ENCODE measurements around the gene DUSP11.
"Not testable (repeated sequence)": the region's sequence is repeated elsewhere in the genome, so short reads cannot be mapped to it uniquely, and the experiment has no call there.

The DUSP11 gene

GRCh38 chr2:73821669-73822068 is 41.8 kb upstream of the DUSP11 start:
- H3K27ac ChIP-seq (ENCODE audit: low read depth, low read length), result no peak overlapping the region
- no peaks in the 10 kb centered on the region for H3K36me3 ChIP-seq (ENCODE audit: control insufficient read depth, insufficient read depth, low read length)
- no peaks in the 10 kb centered on the region for H3K4me1 ChIP-seq (ENCODE audit: control insufficient read depth, insufficient read depth, low read length)
- no peaks in the 10 kb centered on the region; the same call in 1 of the 2 replicates for H3K27me3 ChIP-seq (ENCODE audit: control insufficient read depth, insufficient read depth, low read length)
- no peak overlapping the region for H3K4me3 ChIP-seq (ENCODE audit: low read depth, low read length)
- H3K9me3 ChIP-seq (ENCODE audit: control insufficient read depth, insufficient read depth, low read depth, low read length), result no peaks in the 10 kb centered on the region
- no peak overlapping the region for H3K9ac ChIP-seq (ENCODE audit: low read length)

- Histone ChIP-seq H3K4me3 (ENCODE audit: low read depth, low read length) (no peak overlapping the region), H3K36me3 (ENCODE audit: control insufficient read depth, insufficient read depth, low read length) (no peaks in the 10 kb centered on the region), H3K4me1 (ENCODE audit: control insufficient read depth, insufficient read depth, low read length) (no peaks in the 10 kb centered on the region), H3K9me3 (ENCODE audit: control insufficient read depth, insufficient read depth, low read depth, low read length) (no peaks in the 10 kb centered on the region), H3K27ac (ENCODE audit: low read depth, low read length) (no peak overlapping the region), H3K9ac (ENCODE audit: low read length) (no peak overlapping the region), H3K27me3 (ENCODE audit: control insufficient read depth, insufficient read depth, low read length) (no peaks in the 10 kb centered on the region; the same call in 1 of the 2 replicates)
Measured at GRCh38 chr2:73821227-73821626, 41.3 kb upstream of the DUSP11 start.

DNA sequence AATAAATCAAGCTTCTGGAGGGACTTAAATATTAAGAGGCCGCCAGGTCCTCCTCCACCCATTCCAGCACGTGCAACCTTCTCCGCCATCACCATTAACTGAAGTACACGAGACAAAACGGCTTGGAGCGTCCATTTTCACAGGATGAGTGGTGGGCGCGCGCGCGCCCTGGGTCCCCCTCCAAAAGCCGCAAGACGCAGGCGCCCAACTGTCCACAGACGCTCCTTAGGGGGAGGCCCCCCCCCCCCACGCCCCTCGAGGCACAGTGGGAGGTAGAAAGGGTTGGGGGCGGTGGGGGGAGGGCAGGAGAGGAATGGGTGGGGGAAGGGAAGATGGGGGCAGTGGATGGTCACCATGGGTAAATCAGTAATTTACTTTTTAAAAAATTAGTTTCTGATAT is 38.4 kb upstream of the DUSP11 start:
- Histone ChIP-seq H3K9ac (ENCODE audit: low read length) (no peak overlapping the region), H3K4me1 (ENCODE audit: control insufficient read depth, insufficient read depth, low read length) (no peaks in the 10 kb centered on the region), H3K36me3 (ENCODE audit: control insufficient read depth, insufficient read depth, low read length) (no peaks in the 10 kb centered on the region), H3K27ac (ENCODE audit: low read depth, low read length) (no peak overlapping the region), H3K9me3 (ENCODE audit: control insufficient read depth, insufficient read depth, low read depth, low read length) (no peaks in the 10 kb centered on the region), H3K4me3 (ENCODE audit: low read depth, low read length) (no peak overlapping the region), H3K27me3 (ENCODE audit: control insufficient read depth, insufficient read depth, low read length) (peaks cover 19% of the 10 kb centered on the region)

- H3K4me1 ChIP-seq (ENCODE audit: control insufficient read depth, insufficient read depth, low read length), result no peaks in the 10 kb centered on the region
- H3K4me3 ChIP-seq (ENCODE audit: low read depth, low read length), result no peak overlapping the region
- peaks cover 24% of the 10 kb centered on the region for H3K27me3 ChIP-seq (ENCODE audit: control insufficient read depth, insufficient read depth, low read length)
- H3K27ac ChIP-seq (ENCODE audit: low read depth, low read length), result no peak overlapping the region
- H3K36me3 ChIP-seq (ENCODE audit: control insufficient read depth, insufficient read depth, low read length), result no peaks in the 10 kb centered on the region
- no peaks in the 10 kb centered on the region for H3K9me3 ChIP-seq (ENCODE audit: control insufficient read depth, insufficient read depth, low read depth, low read length)
- no peak overlapping the region for H3K9ac ChIP-seq (ENCODE audit: low read length)
Measured at GRCh38 chr2:73812635-73813034, 32.7 kb upstream of the DUSP11 start.

GRCh38 chr2:73811878-73812277 is 32.0 kb upstream of the DUSP11 start:
- H3K4me3 ChIP-seq (ENCODE audit: low read depth, low read length), result no peak overlapping the region

GRCh38 chr2:73783883-73784282 is 4.0 kb upstream of the DUSP11 start, which contains the start of gene C2orf78:
C2orf78 (plus strand) TSS chr2:73784183; CDS start chr2:73784310, 127 bp downstream.
- peaks cover 11% of the 10 kb centered on the region; the same call in 1 of the 2 replicates for H3K4me1 ChIP-seq (ENCODE audit: control insufficient read depth, insufficient read depth, low read length)
- H3K27ac ChIP-seq (ENCODE audit: low read depth, low read length); H3K27me3 ChIP-seq (ENCODE audit: control insufficient read depth, insufficient read depth, low read length); H3K4me3 ChIP-seq (ENCODE audit: low read depth, low read length); H3K9ac ChIP-seq (ENCODE audit: low read length); H3K36me3 ChIP-seq (ENCODE audit: control insufficient read depth, insufficient read depth, low read length); H3K9me3 ChIP-seq (ENCODE audit: control insufficient read depth, insufficient read depth, low read depth, low read length): not testable (repeated sequence)

More at GRCh38 chr2:73811878-73812277, 32.0 kb upstream of the DUSP11 start:
- Histone ChIP-seq H3K27ac (ENCODE audit: low read depth, low read length) (no peak overlapping the region), H3K9ac (ENCODE audit: low read length) (no peak overlapping the region), H3K9me3 (ENCODE audit: control insufficient read depth, insufficient read depth, low read depth, low read length) (no peaks in the 10 kb centered on the region), H3K4me1 (ENCODE audit: control insufficient read depth, insufficient read depth, low read length) (no peaks in the 10 kb centered on the region), H3K36me3 (ENCODE audit: control insufficient read depth, insufficient read depth, low read length) (no peaks in the 10 kb centered on the region), H3K27me3 (ENCODE audit: control insufficient read depth, insufficient read depth, low read length) (peaks cover 24% of the 10 kb centered on the region)

DNA sequence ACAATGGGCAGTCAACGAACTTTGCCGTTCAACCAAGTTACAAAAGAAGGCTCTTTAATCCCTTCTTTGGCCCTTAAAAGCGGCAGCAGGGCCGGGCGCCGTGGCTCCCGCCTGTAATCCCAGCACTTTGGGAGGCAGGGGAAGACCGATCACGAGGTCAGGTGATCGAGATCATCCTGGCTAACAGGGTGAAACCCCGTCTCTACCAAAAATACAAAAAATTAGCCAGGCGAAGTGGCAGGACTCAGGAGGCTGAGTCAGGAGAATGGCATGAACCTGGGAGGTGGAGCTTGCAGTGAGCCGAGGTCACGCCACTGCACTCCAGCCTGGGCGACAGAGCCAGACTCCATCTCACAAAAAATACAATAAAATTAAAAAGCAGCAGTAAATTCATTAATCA is 3.5 kb upstream of the DUSP11 start:
- H3K27ac ChIP-seq (ENCODE audit: low read depth, low read length); H3K36me3 ChIP-seq (ENCODE audit: control insufficient read depth, insufficient read depth, low read length); H3K4me3 ChIP-seq (ENCODE audit: low read depth, low read length); H3K27me3 ChIP-seq (ENCODE audit: control insufficient read depth, insufficient read depth, low read length); H3K9me3 ChIP-seq (ENCODE audit: control insufficient read depth, insufficient read depth, low read depth, low read length); H3K9ac ChIP-seq (ENCODE audit: low read length): not testable (repeated sequence)
- peaks cover 11% of the 10 kb centered on the region; the same call in 1 of the 2 replicates for H3K4me1 ChIP-seq (ENCODE audit: control insufficient read depth, insufficient read depth, low read length)

DNA sequence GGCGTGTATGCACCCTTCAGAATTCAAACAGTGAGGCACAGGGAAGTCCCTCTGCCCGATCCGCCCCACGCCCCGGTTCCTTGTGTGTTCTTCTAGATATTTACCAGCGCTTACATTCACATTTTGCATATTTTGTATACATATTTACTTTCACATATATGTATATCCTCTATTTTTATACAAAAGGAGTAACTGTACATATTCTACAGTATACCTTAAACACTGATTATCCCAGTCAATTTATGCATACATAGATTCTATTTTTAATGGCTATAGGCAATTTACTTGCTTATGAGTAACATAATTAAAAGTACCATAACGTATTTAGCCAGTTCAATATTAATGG is 307 bp upstream of the DUSP11 start:
- Histone ChIP-seq H3K9ac (ENCODE audit: low read length) (no peak overlapping the region), H3K9me3 (ENCODE audit: control insufficient read depth, insufficient read depth, low read depth, low read length) (no peaks in the 10 kb centered on the region), H3K4me1 (ENCODE audit: control insufficient read depth, insufficient read depth, low read length) (peaks cover 11% of the 10 kb centered on the region; the same call in 1 of the 2 replicates), H3K27me3 (ENCODE audit: control insufficient read depth, insufficient read depth, low read length) (no peaks in the 10 kb centered on the region), H3K36me3 (ENCODE audit: control insufficient read depth, insufficient read depth, low read length) (peaks cover 14% of the 10 kb centered on the region), H3K4me3 (ENCODE audit: low read depth, low read length) (0 out of 2 replicates have a peak overlapping the region, but pooled peaks have one; percentile 90), H3K27ac (ENCODE audit: low read depth, low read length) (no peak overlapping the region)

DNA sequence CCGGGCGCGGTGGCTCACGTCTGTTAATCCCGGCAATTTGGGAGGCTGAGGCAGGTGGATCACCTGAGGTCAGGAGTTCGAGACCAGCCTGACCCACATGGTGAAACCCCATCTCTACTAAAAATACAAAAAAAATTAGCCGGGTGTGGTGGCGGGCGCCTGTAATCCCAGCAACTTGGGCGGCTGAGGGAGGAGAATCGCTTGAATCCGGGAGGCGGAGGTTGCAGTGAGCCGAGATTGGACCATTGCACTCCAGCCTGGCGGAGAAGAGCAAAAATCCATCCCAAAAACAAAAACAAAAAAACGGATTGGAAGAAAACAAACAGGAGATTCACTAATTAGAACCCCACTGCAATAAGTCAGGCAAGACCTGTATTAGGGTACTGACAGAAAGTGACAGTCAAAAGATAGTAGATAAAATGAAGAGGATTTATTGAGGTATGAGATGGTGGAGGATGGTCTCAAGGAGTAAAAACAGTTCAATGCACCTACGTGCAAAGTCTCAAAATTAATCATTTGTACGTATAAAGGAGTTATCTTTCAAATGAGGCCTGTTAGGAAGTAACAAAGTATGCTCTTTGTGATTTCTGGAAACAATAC is 936 bp downstream of the DUSP11 start:
- H3K27ac ChIP-seq (ENCODE audit: low read depth, low read length); H3K9me3 ChIP-seq (ENCODE audit: control insufficient read depth, insufficient read depth, low read depth, low read length); H3K27me3 ChIP-seq (ENCODE audit: control insufficient read depth, insufficient read depth, low read length): not testable (repeated sequence)
- H3K9ac ChIP-seq (ENCODE audit: low read length), result peak overlapping the region; percentile 84
- H3K4me3 ChIP-seq (ENCODE audit: low read depth, low read length), result peak overlapping the region; percentile 90
- H3K4me1 ChIP-seq (ENCODE audit: control insufficient read depth, insufficient read depth, low read length), result peaks cover 11% of the 10 kb centered on the region; the same call in 1 of the 2 replicates
- H3K36me3 ChIP-seq (ENCODE audit: control insufficient read depth, insufficient read depth, low read length), result peaks cover 25% of the 10 kb centered on the region

DNA sequence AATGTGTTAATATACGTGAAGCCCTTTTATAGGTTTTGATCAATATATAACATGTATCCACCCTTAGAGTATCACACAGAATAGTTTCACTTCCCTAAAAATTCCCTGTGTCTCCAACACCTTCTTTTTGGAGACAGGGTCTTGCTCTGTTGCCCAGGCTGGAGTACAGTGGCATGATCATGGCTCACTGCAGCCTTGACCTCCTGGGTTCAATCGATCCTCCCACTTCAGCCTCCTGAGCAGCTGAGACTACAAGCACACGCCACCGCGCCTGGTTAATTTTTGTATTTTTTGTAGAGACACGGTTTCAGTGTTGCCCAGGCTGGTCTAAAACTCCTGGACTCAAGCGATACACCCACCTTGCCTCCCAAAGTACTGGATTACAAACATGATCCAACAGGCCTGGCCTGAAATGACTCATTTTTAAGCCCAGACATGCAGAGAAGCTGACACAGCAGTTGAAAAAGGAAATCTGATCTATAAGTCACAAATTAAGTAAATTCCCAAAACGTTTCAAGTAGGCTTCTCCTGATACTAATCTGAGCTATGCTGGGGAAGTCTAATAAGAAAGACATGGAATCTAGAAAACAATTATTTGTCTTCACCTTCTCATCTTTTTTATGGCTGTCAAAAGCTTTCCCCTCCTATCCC is 2.9 kb downstream of the DUSP11 start:
- no peak overlapping the region for H3K4me3 ChIP-seq (ENCODE audit: low read depth, low read length)
- H3K27me3 ChIP-seq (ENCODE audit: control insufficient read depth, insufficient read depth, low read length), result no peaks in the 10 kb centered on the region
- no peak overlapping the region for H3K9ac ChIP-seq (ENCODE audit: low read length)
- no peaks in the 10 kb centered on the region for H3K9me3 ChIP-seq (ENCODE audit: control insufficient read depth, insufficient read depth, low read depth, low read length)
- no peak overlapping the region for H3K27ac ChIP-seq (ENCODE audit: low read depth, low read length)
- peaks cover 43% of the 10 kb centered on the region for H3K36me3 ChIP-seq (ENCODE audit: control insufficient read depth, insufficient read depth, low read length)
- peaks cover 3% of the 10 kb centered on the region; the same call in 1 of the 2 replicates for H3K4me1 ChIP-seq (ENCODE audit: control insufficient read depth, insufficient read depth, low read length)

DNA sequence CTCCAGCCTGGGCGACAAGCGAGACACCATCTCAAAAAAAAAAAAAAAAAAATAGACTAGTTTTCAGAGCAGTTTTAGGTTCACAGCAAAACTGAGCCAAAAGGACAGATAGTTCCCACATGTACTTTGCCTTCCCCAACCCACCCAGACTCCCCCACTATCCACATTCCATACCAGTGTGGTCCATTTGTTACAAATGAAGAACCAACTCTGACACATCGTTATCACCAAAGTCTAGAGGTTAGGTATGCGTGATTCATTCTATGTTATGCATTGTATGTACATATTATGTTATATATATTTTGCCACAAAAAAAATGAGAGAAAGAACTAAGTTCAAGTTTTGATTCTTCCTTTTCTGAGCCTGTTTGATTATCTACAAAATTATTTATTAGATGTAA is 3.5 kb downstream of the DUSP11 start:
- Histone ChIP-seq H3K4me3 (ENCODE audit: low read depth, low read length) (no peak overlapping the region), H3K36me3 (ENCODE audit: control insufficient read depth, insufficient read depth, low read length) (peaks cover 44% of the 10 kb centered on the region), H3K27me3 (ENCODE audit: control insufficient read depth, insufficient read depth, low read length) (no peaks in the 10 kb centered on the region), H3K9ac (ENCODE audit: low read length) (no peak overlapping the region), H3K4me1 (ENCODE audit: control insufficient read depth, insufficient read depth, low read length) (peaks cover 3% of the 10 kb centered on the region; the same call in 1 of the 2 replicates), H3K9me3 (ENCODE audit: control insufficient read depth, insufficient read depth, low read depth, low read length) (no peaks in the 10 kb centered on the region), H3K27ac (ENCODE audit: low read depth, low read length) (no peak overlapping the region)

Data from HUES6 (cell line).